Stimulated activated CD4-positive, alpha-beta T cell treated with anti-CD3 and anti-CD28 coated beads, TNF-alpha, amount 100 ng/mL, for 4 hours (primary cell): ENCODE measurements around the gene MAN2A2.

Experiments
- DNase-seq, 3 experiments: peaks; one replicate each; pipeline ENCODE4 v3.0.0-alpha.2; 2020; ENCODE audit warnings: low read depth in 3 of 3

Gene MAN2A2

DNA sequence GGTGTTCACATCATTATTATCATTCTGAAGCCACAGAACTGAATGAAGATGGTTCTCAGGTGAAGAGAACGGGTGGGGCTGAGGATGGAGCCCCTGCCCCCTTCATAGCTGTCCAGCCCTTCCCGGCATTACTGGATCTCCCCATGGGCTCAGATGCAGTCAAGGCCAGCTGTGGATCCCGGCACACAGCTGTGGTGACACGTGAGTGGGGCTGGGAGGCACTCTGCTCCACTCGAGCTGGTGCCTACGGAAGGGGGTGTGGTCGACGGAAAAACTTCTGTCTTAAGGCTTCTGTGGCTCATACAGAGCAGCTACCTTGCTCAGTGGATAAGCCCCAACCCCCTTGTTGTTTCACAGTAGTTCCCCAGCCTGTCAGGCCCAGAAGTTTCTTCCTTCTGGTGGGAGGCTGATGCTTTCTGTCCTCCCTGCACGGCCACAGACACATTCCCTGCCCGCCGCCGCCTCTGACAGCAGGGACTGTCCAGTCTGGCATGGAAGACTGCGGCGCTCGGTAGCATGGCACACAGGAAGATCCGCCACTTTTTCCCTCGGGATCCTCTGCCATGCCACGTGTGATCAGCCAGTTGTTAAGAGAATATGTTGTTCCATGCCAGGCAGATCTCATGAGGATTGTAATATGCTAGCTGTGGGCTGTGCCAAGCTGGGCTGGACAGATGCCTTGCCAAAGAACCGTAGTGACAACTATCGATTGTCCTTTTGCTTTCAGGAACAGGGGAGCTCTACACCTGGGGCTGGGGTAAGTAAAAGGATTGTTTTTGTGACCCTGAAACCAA is 57.4 kb downstream of the MAN2A2 start:
- DNase-seq: no peak

DNA sequence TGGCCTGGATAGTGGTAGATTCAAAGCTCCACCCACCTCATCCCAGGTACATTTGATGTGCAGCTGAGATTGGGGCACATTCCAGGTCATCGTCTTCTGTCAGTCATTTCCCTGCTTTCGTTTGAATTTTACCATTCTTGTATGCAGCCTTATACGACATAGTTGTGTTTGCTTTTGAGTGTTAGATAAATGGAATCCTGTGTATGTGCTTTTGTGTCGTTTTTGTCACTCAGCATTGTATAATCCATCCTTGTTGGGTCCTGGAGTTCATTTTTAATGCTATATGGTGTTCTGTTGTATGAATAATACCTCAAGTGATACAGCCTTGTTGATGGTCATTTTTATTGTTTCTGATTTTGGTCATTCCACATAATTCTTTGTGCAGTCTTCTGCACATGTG is 58.9 kb downstream of the MAN2A2 start:
- no peak for DNase-seq

- no peak for DNase-seq
Measured at GRCh38 chr15:90966262-90966661, 63.2 kb downstream of the MAN2A2 start.

GRCh38 chr15:90967206-90967605 is 64.1 kb downstream of the MAN2A2 start:
- no peak for DNase-seq

DNA sequence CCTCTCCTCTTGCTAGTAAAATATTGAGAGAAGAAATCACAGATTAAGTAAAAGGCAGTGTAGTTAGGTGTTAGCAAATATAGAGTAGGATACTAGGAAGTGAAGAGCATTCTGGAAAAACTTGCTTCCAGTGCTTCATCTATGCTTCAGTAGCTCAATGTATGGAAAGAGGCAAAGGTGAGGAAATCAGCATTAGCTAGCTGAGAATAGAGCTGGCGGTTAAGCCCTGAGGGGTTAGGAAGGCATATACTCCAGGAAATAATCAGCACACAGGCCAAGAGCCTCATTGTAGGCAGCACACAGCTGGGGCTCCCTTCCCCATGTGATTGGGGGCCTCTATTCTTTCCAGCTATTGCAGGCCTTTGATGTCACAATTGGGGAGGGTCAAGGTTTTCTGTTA is 65.3 kb downstream of the MAN2A2 start:
- no peak for DNase-seq

- no peak for DNase-seq
Measured at GRCh38 chr15:90970274-90970673, 67.2 kb downstream of the MAN2A2 start.

- no peak for DNase-seq
Measured at GRCh38 chr15:90972133-90972532, 69.0 kb downstream of the MAN2A2 start.
